Activated B cell treated with CpG ODN at 0.5 μM for 24 hours (primary cell): Measurements from ENCODE around the gene SETDB1. TPM values are rescaled to one million over a fixed set of nuclear protein-coding genes. Genes with fewer than 3 reads are reported as not detected.

Source experiments
- ATAC-seq: fragments of 200-7000 bp; cut with Tn5 transposase; one replicate; pipeline ENCODE4 v1.10.0; 2021; ENCODE audit warnings: low read depth, mild to moderate bottlenecking, moderate library complexity
- CTCF ChIA-PET: fragments of 350-600 bp; sonication (Branson Sonifier 250); formaldehyde crosslinking; loops from one replicate; lab custom pipeline; 2021; ENCODE audit warnings: antibody characterized with exemption; lab: Charles Lee
- POLR2A ChIA-PET: fragments of 350-600 bp; sonication (Branson Sonifier 250); formaldehyde crosslinking; loops from one replicate; lab custom pipeline; 2021; ENCODE audit warnings: antibody characterized with exemption; lab: Charles Lee
- DNase-seq: peaks from one replicate; pipeline ENCODE4 v3.0.0; 2022
- H3K27ac Mint-ChIP-seq: one replicate; pipeline ENCODE4 v1.8.0; 2020; ENCODE audit warnings: mixed read lengths
- H3K27me3 Mint-ChIP-seq: one replicate; pipeline ENCODE4 v1.8.0; 2021; ENCODE audit warnings: mixed read lengths
- H3K36me3 Mint-ChIP-seq: one replicate; pipeline ENCODE4 v1.8.0; 2021; ENCODE audit warnings: low read depth, mixed read lengths
- H3K4me1 Mint-ChIP-seq: one replicate; pipeline ENCODE4 v1.8.0; 2021; ENCODE audit warnings: mixed read lengths
- H3K4me3 Mint-ChIP-seq: one replicate; pipeline ENCODE4 v1.8.0; 2020; ENCODE audit warnings: mild to moderate bottlenecking, mixed read lengths
- H3K9me3 Mint-ChIP-seq: one replicate; pipeline ENCODE4 v1.8.0; 2020; ENCODE audit warnings: mixed read lengths
- intact Hi-C: fragments of 100-400 bp; cut with micrococcal nuclease; formaldehyde crosslinking; loops from one replicate; pipeline ENCODE4 v1.15.1; 2024
- total RNA-seq: library from RNA; stranded (reverse); gene quantifications from 2 replicates; pipeline ENCODE4 v1.2.3, GENCODE V29; 2022
- TF ChIP-seq, protein P1 (sequence below): fragments of 200-600 bp; IDR thresholded peaks from one replicate; pipeline ENCODE4 v1.8.0; 2022; ENCODE audit warnings: antibody characterized with exemption, mild to moderate bottlenecking

Gene SETDB1
- total RNA-seq, 1 donor from 2014 or later: 105 TPM

DNA sequence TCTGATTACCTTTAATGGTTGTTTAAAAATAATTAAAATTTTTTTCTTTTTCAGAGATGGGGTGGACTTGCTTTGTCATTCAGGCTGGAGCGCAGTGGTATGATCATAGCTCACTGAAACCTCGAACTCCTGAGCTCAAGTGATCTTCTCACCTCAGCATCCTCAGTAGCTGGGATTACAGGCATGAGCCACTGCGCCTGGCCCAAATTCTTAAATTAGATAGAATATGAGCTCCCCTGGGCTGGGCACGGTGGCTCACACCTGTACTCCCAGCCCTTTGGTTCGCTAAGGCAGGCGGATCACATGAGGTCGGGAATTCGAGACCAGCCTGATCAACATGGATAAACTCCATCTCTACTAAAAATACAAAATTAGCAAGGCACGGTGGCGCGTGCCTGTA lies 31.5 kb downstream of the SETDB1 start:
- TF ChIP-seq, protein P1, sequence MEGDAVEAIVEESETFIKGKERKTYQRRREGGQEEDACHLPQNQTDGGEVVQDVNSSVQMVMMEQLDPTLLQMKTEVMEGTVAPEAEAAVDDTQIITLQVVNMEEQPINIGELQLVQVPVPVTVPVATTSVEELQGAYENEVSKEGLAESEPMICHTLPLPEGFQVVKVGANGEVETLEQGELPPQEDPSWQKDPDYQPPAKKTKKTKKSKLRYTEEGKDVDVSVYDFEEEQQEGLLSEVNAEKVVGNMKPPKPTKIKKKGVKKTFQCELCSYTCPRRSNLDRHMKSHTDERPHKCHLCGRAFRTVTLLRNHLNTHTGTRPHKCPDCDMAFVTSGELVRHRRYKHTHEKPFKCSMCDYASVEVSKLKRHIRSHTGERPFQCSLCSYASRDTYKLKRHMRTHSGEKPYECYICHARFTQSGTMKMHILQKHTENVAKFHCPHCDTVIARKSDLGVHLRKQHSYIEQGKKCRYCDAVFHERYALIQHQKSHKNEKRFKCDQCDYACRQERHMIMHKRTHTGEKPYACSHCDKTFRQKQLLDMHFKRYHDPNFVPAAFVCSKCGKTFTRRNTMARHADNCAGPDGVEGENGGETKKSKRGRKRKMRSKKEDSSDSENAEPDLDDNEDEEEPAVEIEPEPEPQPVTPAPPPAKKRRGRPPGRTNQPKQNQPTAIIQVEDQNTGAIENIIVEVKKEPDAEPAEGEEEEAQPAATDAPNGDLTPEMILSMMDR: no peak
- CTCF ChIA-PET: no interaction called here

GRCh38 chr1:150960646-150961045 lies 34.5 kb downstream of the SETDB1 start:
- ATAC-seq: no peak
- H3K27me3 Mint-ChIP-seq: no peaks in the 10 kb centered on the region
- intact Hi-C loops: no loop called here
- ChIA-PET CTCF (no interaction called here), POLR2A (interaction anchor here (0.7 kb wide), 1 partner anchor 11 kb away, joined by 3 read pairs; no protein-coding TSS in a partner anchor)
- H3K4me1 Mint-ChIP-seq: no peaks in the 10 kb centered on the region
- H3K4me3 Mint-ChIP-seq: no peak overlapping the region
- H3K36me3 Mint-ChIP-seq: peaks cover 83% of the 10 kb centered on the region
- no peaks in the 10 kb centered on the region for H3K9me3 Mint-ChIP-seq
- H3K27ac Mint-ChIP-seq: no peak overlapping the region
- DNase-seq: no peak
- TF ChIP-seq, protein P1: no peak

More for the DNA sequence above, 31.5 kb downstream of the SETDB1 start:
- Mint-ChIP-seq H3K27ac (no peak overlapping the region), H3K9me3 (no peaks in the 10 kb centered on the region), H3K4me1 (no peaks in the 10 kb centered on the region), H3K4me3 (no peak overlapping the region), H3K36me3 (peaks cover 81% of the 10 kb centered on the region), H3K27me3 (no peaks in the 10 kb centered on the region)
- POLR2A ChIA-PET: interaction anchor here (0.5 to 1.0 kb wide), 2 partner anchors 12 to 16 kb away, joined by 3 to 4 read pairs; no protein-coding TSS in a partner anchor
- DNase-seq (no peak), ATAC-seq (no peak)
- intact Hi-C loops: no loop called here

DNA sequence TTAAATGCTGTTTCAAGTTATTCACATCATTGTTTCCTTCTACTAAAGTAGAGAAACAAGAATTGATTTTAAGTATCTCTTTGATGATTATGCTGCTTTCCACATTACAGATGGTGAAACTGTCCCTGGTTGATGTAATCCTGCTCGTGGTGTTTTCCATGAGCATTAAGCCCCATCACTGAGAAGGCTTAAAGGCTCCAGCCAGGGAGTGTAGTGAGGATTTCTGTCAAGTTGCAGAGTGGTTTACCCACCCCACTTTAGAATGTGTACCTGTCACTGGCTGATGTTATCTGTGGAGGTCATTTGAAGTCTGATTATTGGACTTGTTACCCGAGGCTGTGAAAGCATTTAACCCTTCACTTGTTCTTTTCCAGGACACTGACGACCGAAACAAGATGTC lies 35.6 kb downstream of the SETDB1 start:
- intact Hi-C loops: no loop called here
- no peak overlapping the region for H3K27ac Mint-ChIP-seq
- no peak overlapping the region for H3K4me3 Mint-ChIP-seq
- peaks cover 88% of the 10 kb centered on the region for H3K36me3 Mint-ChIP-seq
- no peaks in the 10 kb centered on the region for H3K9me3 Mint-ChIP-seq
- no peak for ATAC-seq
- no peak for DNase-seq
- TF ChIP-seq, protein P1: no peak
- no peaks in the 10 kb centered on the region for H3K4me1 Mint-ChIP-seq
- no peaks in the 10 kb centered on the region for H3K27me3 Mint-ChIP-seq
- CTCF ChIA-PET: no interaction called here
- POLR2A ChIA-PET: interaction anchor here (1.9 kb wide), 1 partner anchor 12 kb away, joined by 6 read pairs; no protein-coding TSS in a partner anchor

DNA sequence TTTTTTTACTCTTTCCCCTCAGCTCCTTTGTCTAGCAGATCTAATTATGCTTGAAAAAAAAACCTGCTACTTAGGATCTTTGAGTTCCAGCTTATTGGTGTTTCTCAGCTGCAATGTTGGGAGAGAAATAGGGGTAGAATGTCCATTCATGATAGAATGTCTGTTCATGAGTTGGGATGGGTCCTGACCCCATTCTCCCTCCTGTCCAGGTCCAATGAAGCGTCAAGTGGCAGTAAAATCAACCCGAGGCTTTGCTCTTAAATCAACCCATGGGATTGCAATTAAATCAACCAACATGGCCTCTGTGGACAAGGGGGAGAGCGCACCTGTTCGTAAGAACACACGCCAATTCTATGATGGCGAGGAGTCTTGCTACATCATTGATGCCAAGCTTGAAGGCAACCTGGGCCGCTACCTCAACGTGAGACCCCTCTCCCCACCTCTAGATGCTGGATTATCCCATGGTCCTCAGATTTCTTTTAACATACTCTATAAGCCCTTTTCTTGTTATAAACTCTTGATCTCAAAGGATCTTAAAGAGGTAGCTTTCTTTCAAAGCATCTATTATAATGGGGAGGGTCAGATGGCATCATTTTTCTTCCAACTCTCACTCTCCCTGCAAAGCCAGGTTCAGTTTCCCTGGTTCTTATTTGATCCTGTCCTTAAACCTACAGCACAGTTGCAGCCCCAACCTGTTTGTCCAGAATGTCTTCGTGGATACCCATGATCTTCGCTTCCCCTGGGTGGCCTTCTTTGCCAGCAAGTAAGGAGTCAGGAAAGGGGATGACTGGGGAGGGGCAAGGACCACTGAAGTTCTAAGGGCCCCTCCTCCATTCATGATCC lies 37.4 kb downstream of the SETDB1 start:
- intact Hi-C loops: no loop called here
- ATAC-seq: no peak
- Mint-ChIP-seq H3K27ac (no peak overlapping the region), H3K4me3 (no peak overlapping the region), H3K4me1 (no peaks in the 10 kb centered on the region), H3K36me3 (peaks cover 93% of the 10 kb centered on the region), H3K27me3 (no peaks in the 10 kb centered on the region), H3K9me3 (no peaks in the 10 kb centered on the region)
- TF ChIP-seq, protein P1: no peak
- ChIA-PET CTCF (interaction anchor here (0.7 to 0.9 kb wide), 2 partner anchors 41 to 61 kb away, joined by 3 to 4 read pairs; no protein-coding TSS in a partner anchor), POLR2A (interaction anchor here (1.9 kb wide), 1 partner anchor 10 kb away, joined by 6 read pairs; no protein-coding TSS in a partner anchor)
- no peak for DNase-seq

- Mint-ChIP-seq H3K36me3 (peaks cover 94% of the 10 kb centered on the region), H3K9me3 (no peaks in the 10 kb centered on the region), H3K27me3 (no peaks in the 10 kb centered on the region), H3K27ac (no peak overlapping the region), H3K4me3 (no peak overlapping the region), H3K4me1 (no peaks in the 10 kb centered on the region)
- intact Hi-C loops: no loop called here
- ChIA-PET CTCF (no interaction called here), POLR2A (no interaction called here)
- no peak for ATAC-seq
- TF ChIP-seq, protein P1: no peak
- no peak for DNase-seq
Observed at GRCh38 chr1:150964164-150964489, 38.0 kb downstream of the SETDB1 start.
